ENCODE results near the gene NXT1.

The NXT1 gene

DNA sequence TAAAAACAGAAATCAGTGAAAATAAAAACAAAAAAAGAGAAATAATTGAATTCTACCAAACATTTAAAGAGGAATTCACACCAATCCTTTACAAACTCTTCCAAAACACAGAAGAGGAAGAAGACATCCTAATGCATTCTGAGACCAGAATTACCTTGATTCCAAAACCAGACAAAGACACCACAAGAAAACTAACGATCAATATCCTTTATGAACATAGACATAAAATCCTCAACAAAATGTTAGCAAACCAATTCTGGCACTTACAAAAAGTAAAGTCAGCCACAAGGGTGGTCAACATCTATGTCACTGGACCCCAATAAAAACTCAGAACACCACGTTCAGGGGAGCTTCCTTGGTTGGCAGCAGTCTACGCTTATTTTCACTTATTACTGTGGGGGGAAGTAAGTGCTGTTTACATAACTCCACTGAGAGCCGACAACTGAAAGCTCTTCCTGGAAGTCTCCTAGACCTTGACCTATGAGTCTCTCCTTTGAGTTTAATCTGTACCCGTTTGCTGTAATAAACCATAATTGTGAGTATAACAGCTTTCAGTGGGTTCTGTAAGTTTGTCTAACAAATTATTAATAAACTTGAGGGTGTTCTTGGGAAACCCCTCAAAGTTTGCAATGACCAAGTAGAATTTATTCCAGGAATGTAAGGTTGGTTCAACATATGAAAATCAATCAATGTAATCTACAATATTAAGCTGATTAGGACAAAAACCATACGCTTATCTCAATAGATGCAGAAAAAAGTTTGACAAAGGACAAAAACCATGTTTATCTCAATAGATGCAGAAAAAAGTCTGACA, 35.9 kb downstream of the NXT1 start:
- no peak for DNase-seq (ENCODE audit: low read depth in 2 of 3, low spot score in 2 of 3)

DNA sequence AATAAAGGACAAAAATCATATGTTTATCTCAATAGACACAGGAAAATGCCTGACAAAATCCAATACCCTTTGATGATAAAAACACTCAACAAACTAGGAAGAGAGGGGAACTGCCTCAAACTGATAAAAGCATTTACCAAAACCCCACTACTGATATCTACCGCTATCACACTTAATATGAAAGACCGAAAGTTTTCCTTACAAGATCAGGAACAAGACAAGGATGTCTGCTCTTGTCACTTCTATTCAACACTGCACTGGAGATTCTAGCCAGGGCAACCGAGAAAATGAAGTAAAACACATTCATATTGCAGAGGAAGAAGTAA, 36.5 kb downstream of the NXT1 start:
- no peak for DNase-seq (ENCODE audit: low read depth in 2 of 3, low spot score in 2 of 3)

DNA sequence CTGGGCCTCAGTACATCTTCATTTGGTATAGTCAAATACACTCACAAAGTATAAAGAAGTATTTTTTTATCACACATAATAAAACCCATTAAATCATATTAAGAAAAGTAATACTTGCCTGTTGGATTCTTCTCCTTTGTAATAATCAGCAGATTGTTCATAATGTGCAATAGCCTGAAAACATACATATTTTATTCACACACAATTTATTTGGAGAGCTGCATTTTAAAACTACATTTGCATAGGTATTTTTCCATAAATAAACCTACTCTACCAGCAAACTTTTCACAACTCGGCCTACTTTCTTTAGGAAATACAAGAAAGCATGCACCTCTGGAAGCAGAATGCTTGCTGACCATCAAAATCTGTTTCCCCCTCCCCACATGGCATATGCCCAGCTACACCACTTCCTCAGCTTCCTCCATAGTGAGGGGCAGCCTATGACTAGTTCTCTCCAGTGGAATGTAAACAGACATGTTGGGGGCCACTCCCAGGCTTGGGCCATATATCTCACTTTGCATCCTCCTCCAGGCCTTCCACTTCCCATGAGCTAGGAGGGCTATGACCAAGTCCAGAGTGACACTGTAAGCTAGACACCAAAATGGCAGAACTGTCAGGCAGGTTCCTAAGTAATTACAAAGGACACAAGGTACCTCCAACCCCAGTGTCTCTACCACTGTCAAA, 39.6 kb downstream of the NXT1 start:
- no peak for DNase-seq (ENCODE audit: low read depth in 2 of 3, low spot score in 2 of 3)

DNA sequence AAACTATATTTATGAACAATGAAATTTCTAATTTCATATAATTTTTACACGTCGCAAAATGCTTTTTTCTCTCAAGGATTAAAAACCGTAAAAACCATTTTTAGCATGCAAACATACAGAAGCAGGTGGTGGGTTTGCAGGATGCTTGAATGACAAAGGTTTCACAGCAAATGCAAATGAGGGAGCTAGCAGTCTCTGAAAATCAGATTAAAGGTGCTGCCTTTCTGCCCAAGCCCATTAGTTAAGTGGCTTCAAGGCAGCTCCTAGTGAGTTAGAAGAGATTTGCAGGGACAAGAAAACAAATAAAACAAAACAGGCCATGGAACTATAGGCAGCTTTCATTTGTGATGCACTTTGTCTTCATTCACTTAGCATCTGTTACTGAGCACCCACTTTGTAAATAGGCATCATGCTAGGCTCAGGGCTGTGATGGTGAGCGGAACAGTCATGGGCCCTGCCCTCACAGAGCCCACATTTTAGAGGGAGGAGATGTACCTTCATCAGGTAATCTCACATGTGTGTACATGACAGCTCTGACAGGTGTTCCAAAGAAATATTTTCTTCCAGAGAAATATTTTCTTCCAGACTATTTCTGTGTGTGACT, 41.2 kb downstream of the NXT1 start:
- no peak for DNase-seq (ENCODE audit: low read depth in 2 of 3, low spot score in 2 of 3)

DNA sequence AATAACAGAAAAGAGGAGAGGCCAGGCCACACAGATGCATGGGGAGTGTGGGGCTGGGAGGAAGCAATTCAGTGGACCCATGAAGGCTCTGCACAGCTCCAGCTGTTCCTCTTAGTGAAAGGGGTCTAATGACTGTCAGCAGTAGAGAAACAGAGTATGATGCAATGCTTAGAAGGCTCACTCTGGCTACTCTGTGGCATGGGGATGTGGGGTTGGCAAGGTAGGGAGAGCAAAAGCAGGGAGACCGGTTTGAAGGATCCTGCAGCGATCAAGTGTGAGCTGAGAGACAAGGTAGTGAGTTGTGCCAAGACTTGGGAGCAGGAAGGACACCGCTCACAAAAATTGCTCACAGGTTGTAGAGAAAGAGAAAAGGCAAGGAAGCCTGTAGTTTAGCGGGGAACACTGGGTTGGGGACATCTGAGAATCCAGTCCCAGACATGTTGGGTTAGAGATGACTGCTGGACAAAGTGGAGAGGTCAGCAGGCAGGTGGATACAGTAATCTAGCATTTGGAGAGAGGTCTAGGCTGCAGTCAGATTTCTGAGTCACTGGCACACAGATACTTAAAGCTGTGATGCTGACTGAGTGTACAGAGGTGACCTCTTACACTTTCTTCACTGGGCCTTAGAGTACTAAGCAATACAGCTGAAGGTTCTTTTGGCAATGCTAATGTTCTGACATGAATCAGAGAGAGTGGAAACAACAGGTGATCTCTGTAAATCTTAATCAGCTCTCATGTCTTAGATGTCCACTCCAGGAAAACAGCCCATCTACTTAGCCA, 43.6 kb downstream of the NXT1 start:
- no peak for DNase-seq (ENCODE audit: low read depth in 2 of 3, low spot score in 2 of 3)

- no peak for DNase-seq (ENCODE audit: low read depth in 2 of 3, low spot score in 2 of 3)
Measured at GRCh38 chr20:23396950-23397627, 46.5 kb downstream of the NXT1 start.

- no peak for DNase-seq (ENCODE audit: low read depth in 2 of 3, low spot score in 2 of 3)
Measured at GRCh38 chr20:23397961-23398360, 47.4 kb downstream of the NXT1 start.

GRCh38 chr20:23399568-23400241, 49.1 kb downstream of the NXT1 start:
- DNase-seq (ENCODE audit: low read depth in 2 of 3, low spot score in 2 of 3), result no peak

DNA sequence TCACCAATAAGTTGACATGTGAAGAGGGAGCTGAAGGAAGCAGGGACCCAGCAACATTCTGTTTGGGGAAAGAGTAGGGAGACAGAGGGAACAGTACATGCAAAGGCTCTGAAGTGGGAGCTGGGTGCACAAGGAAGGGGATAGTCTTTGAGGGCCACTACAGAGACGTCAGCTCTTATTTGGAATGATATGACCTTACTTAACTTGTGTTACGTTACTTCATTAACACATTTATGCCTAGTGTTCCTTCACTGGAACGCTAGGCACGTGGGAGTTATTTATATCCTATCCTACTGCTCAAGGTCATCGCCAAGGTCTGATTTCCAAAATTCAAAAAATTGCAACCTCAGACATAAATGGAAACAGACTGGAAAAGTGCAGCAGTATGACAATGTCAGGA, 50.5 kb downstream of the NXT1 start:
- no peak for DNase-seq (ENCODE audit: low read depth in 2 of 3, low spot score in 2 of 3)

GRCh38 chr20:23403751-23404150, 53.2 kb downstream of the NXT1 start:
- no peak for DNase-seq (ENCODE audit: low read depth in 2 of 3, low spot score in 2 of 3)

DNA sequence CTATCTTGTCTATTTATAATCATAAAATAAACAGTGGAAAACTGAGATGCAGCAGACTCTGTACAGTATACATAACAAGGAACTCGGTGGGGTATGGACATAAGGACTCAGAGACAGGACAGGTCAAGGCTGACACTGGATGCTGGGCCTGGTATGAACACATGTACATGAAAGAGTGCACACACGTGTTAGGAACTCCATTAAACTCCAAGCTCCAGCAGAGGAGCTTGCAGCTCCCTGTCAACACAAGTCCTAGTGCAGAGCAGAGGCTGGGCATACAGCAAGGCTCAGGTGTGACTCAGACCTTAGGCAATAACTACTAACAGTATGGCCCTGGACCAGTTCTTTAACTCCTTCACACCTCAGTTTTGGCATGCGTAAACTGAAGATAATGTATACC, 53.6 kb downstream of the NXT1 start:
- DNase-seq (ENCODE audit: low read depth in 2 of 3, low spot score in 2 of 3), result no peak

Measured in activated CD8-positive, alpha-beta memory T cell treated with anti-CD3 and anti-CD28 coated beads for 48 hours (primary cell).